ENCODE measurements around the gene CAPN5.
"Not testable (repeated sequence)": the region's sequence is repeated elsewhere in the genome, so short reads cannot be mapped to it uniquely, and the experiment has no call there.

CAPN5 gene

GRCh38 chr11:77085652-77086051 lies 18.9 kb downstream of the CAPN5 start:
- no peak for DNase-seq

GRCh38 chr11:77086521-77087472 lies 20.0 kb downstream of the CAPN5 start:
- no peak for DNase-seq

DNA sequence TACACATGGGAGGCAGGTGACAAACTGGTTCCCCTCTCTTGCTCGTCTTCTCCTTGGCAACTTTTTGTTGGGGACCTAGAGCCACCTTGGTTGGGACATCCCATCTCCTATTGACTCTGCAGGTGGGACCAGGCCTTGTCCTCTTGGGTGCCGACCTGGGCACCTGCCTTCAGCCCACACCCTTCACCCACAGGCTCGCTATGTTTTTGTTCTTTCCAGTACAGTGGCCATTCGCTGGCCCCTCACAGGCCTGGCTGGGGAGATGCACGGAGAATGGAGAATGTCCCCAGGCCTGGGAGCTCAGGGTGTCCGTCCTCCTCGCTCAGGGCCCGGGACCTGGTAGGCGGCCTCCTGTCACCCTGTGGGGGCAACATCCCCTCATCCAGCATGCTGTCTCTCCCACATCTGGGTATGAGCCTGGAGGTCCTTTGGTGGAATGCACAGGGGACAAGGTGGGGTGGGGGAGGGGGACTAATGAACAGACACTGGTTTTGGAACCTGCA lies 21.0 kb downstream of the CAPN5 start:
- no peak for DNase-seq

DNA sequence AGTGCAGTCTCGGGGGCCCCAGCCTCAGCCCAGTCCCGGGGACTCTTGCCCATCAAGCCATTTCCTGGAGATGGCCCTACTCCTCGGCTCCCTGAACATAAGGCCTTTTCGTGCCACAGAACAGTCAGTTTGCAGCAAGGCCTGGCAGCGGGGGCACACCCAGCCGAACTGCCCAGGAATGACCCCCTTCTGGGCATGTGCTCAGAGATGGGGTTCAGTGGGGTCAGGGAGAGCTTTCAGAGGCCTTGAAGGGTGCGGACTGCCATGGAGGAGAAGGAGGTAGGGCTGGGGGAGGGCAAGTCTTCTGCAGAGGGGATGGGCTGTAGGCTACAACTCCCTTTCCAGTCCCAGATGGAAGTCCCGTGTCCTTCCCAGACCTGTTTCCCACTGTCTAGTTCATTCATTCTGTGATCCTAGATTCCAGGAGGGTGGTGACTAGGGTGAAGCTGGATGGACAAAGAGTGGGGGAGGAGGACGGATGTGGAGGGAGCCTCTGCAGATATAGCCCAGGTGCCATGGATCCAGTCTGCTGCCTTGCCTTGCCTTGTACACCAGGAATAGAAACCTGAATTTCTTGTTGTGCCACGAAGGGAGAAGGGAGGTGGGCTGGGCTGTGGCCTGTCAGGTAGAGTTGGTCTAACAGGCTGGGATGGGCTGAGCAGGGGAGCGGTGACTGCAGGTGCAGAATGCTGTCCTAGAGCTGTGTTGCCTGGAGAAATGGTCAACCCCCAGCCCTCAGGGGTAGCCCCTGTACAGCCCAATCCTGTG lies 21.6 kb downstream of the CAPN5 start:
- DNase-seq, result no peak

- DNase-seq, result no peak
Observed at GRCh38 chr11:77089004-77089545, 22.3 kb downstream of the CAPN5 start.

- DNase-seq, result no peak
Observed at GRCh38 chr11:77090046-77090372, 23.2 kb downstream of the CAPN5 start.

DNA sequence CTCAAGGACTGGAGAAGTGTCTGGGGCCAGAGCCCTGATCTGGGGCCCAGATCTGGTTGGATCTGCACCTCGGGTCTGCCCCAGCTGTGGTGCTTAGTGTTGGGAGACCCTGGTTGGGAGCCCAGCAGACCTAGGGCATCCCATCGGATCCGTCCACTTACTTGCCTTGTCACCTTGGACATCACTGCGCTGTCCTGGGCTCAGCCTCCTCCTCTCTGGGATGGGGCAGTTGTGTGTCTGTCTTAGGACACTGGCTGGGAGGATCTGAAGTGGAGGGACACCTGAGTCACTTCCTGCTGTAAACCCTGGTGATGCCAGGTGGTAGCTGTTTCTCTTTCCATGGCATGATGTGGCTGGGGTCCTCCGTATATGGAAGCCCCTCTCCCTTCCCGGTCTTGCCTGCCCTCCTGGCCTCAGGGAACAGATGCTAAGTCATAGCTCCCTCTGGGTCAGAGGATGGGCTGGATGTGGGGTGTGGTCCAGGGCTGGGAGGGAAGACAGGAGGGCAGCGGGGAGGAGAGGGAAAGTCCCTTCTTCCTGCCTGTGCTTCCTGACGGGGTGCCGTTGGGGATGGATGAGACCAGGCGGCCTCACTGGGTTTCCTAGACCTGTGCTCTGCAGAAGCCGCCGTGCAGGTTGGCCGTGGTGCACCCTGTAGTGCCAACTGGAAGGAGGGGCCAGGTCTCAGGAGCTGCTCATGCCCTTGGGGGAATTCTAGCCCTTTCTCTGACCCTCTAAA lies 23.8 kb downstream of the CAPN5 start:
- DNase-seq, result no peak

GRCh38 chr11:77091146-77091940 lies 24.6 kb downstream of the CAPN5 start:
- DNase-seq, result no peak

- DNase-seq, result no peak
Observed at GRCh38 chr11:77092382-77092781, 25.6 kb downstream of the CAPN5 start.

DNA sequence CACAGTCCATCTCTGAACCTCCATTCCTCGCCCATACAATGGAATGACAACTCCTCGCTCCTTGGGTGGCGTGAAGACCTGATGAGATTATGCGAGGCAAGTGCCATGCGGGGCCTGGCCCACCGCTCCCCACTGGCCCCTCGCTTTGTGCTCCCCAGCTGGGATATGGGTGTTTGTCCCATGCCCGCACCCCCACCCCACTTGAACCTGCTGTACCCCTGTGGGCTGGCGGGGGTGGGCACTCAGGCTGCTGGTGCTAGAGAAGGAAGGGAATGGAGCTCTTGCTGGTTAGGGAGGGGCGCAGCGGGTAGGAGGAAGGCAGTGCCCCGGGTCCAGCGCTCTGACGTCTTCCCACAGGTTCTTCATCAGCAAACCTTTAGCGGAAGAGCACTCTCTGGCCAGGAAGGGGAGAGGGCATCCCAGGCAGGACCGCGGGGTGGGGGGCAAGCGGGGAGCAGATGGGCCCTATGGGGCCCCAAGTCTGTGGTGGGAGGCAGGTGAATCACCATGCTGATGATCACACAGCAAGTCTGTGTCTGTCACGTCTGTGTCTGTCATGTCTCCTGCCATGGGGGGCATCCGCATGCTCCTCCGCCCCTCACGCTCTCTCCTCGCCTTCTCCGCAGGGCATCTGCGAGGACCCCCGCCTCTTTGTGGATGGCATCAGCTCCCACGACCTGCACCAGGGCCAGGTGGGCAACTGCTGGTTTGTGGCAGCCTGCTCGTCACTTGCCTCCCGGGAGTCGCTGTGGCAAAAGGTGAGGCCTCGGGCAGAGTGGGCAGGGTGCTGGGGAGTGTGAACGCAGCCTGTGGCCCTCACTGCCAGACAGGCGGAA lies 26.5 kb downstream of the CAPN5 start:
- no peak for DNase-seq

GRCh38 chr11:77093987-77094840 lies 27.4 kb downstream of the CAPN5 start:
- no peak for DNase-seq

GRCh38 chr11:77094841-77095365 lies 28.1 kb downstream of the CAPN5 start:
- DNase-seq, result no peak

DNA sequence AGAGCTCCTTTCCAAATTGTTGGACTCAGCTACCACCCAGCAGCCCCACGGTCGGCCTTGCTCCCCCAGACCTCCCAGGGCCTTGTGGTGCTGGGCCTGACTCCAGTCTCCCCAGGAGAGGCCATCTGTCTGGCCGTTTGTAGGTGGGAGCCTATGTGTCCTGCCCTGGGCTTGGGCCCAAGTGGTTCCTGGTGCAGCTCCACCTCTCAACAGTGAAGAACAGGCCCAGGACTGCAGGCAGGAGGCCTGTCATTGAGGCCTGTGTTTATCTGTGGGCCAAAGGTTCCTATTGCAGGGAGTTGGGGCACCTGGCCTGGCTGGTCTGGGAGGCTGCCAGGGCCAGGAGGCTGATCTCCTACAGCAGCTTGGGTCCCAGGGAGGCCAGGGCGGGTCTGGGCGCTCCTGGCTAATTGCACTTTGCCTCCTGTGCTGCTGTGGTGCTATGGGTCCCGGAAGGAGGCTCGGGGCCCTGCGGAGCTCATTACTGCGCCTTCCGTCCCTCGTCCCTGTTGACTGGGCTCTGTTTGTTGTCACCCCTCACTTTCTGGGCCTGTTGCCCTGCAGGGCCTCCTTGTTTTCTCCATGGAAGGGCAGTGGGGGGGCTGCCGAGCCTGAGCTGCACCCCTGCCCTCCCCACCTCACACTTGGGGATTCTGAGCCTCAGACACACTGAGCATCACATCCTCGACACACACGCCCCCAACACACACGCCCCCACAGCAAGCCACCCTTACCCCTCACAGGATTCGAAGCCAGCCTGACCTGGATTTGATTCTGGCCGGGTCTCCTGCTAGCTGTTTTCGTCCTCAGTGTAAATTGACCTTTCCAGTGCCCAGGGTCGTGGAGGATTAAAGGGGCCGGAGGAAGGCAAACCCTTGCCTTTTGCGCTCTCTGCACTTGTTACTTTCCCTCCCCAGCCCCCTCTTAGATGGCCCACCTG lies 29.1 kb downstream of the CAPN5 start:
- no peak for DNase-seq

DNA sequence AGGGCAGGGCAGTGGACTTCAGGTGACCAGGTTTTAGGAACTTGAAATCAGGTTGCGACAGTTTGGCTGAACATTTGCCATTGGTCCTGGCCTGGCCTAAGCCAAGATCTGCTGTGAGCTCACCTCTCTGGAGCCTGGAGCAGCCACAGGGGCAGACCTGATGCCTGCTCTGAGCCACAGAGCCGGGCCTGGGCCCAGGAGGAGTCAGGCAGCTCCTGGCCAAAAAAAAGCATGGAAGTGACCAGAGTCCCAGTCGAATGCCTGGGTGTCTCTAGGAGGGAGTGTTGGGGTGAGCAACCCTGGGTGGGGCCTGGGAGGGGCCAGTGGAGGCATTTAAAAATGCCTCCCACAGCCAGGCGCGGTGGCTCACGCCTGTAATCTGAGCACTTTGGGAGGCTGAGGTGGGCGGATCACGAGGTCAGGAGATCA lies 29.8 kb downstream of the CAPN5 start:
- no peak for DNase-seq

GRCh38 chr11:77097180-77097579 lies 30.4 kb downstream of the CAPN5 start:
- not testable (repeated sequence) for DNase-seq

- no peak for DNase-seq
Observed at GRCh38 chr11:77100166-77101042, 33.6 kb downstream of the CAPN5 start.

DNA sequence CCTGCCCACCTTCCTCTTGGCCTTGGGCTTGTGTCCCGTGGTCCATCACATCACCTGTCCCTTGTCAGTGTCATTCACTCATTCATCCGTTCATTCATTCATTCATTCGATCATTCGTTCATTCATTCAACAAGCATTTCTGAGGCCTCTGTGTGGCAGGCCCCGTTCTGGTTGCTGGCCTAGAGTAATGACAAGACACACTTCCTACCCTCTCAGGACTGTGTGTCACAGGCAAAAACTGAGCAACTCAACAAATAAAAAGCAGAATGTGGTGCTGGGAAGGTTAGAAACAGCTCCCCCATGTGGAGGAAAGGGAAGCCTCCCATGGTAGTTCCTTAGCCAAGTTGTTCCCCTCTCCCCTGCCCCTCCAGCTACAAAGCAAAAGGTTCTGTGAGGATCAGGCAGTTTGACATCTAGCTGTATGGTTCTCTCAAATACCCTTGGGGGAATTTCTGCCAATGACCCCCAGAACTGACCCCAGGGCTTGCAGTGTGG lies 34.3 kb downstream of the CAPN5 start:
- no peak for DNase-seq

Measured in DMS79 (cell line).